ENCODE measurements around the gene RUVBL1.
A peak's percentile ranks its signal among the peaks of the same experiment; 100 is the strongest.

The RUVBL1 gene

GRCh38 chr3:128060473-128061381 is 62.9 kb downstream of the RUVBL1 start:
- peak; percentile 85 for ATAC-seq
- no peak for TF ChIP-seq POU6F1 (CRISPR knock-in tag; IDR thresholded peaks at IDR 0.05; ENCODE audit: borderline replicate concordance, low read depth)
- TF ChIP-seq ZNF8 (CRISPR knock-in tag; IDR thresholded peaks at IDR 0.05), result no peak
- TF ChIP-seq, protein P1, sequence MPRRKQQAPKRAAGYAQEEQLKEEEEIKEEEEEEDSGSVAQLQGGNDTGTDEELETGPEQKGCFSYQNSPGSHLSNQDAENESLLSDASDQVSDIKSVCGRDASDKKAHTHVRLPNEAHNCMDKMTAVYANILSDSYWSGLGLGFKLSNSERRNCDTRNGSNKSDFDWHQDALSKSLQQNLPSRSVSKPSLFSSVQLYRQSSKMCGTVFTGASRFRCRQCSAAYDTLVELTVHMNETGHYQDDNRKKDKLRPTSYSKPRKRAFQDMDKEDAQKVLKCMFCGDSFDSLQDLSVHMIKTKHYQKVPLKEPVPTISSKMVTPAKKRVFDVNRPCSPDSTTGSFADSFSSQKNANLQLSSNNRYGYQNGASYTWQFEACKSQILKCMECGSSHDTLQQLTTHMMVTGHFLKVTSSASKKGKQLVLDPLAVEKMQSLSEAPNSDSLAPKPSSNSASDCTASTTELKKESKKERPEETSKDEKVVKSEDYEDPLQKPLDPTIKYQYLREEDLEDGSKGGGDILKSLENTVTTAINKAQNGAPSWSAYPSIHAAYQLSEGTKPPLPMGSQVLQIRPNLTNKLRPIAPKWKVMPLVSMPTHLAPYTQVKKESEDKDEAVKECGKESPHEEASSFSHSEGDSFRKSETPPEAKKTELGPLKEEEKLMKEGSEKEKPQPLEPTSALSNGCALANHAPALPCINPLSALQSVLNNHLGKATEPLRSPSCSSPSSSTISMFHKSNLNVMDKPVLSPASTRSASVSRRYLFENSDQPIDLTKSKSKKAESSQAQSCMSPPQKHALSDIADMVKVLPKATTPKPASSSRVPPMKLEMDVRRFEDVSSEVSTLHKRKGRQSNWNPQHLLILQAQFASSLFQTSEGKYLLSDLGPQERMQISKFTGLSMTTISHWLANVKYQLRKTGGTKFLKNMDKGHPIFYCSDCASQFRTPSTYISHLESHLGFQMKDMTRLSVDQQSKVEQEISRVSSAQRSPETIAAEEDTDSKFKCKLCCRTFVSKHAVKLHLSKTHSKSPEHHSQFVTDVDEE (CRISPR knock-in tag; IDR thresholded peaks at IDR 0.05), result no peak
- no peak for TF ChIP-seq ZFP30 (CRISPR knock-in tag; IDR thresholded peaks at IDR 0.05)

- TF ChIP-seq TCF4 (CRISPR knock-in tag; IDR thresholded peaks at IDR 0.05; ENCODE audit: borderline replicate concordance) (peak; percentile 55; the same call in 1 of the 2 replicates), PPARA (CRISPR knock-in tag; IDR thresholded peaks at IDR 0.05; ENCODE audit: borderline replicate concordance) (no peak)
- no peak for ATAC-seq
Measured at GRCh38 chr3:128056258-128056657, 67.4 kb downstream of the RUVBL1 start.

GRCh38 chr3:128054367-128054766 is 69.2 kb downstream of the RUVBL1 start:
- TF ChIP-seq ZNF565 (CRISPR knock-in tag; conservative IDR thresholded peaks at IDR 0.05; ENCODE audit: low read depth) (no peak), ARNTL (CRISPR knock-in tag; IDR thresholded peaks at IDR 0.05; ENCODE audit: borderline replicate concordance, low read depth) (no peak), POU6F1 (CRISPR knock-in tag; IDR thresholded peaks at IDR 0.05; ENCODE audit: borderline replicate concordance, low read depth) (no peak), CREB5 (CRISPR knock-in tag; IDR thresholded peaks at IDR 0.05; ENCODE audit: low read depth) (no peak), GLIS3 (CRISPR knock-in tag; IDR thresholded peaks at IDR 0.05) (no peak)
- peak; percentile 12; the same call in 1 of the 3 replicates for ATAC-seq

GRCh38 chr3:128053614-128054013 is 70.0 kb downstream of the RUVBL1 start:
- no peak for ATAC-seq
- TF ChIP-seq SNAI2 (CRISPR knock-in tag; IDR thresholded peaks at IDR 0.05) (no peak), CSDC2 (CRISPR knock-in tag; IDR thresholded peaks at IDR 0.05) (no peak), CSRNP3 (CRISPR knock-in tag; IDR thresholded peaks at IDR 0.05) (no peak), GLIS3 (CRISPR knock-in tag; IDR thresholded peaks at IDR 0.05) (no peak), TOX (CRISPR knock-in tag; IDR thresholded peaks at IDR 0.05; ENCODE audit: borderline replicate concordance) (no peak), ISL1 (CRISPR knock-in tag; IDR thresholded peaks at IDR 0.05) (no peak), ARNTL (CRISPR knock-in tag; IDR thresholded peaks at IDR 0.05; ENCODE audit: borderline replicate concordance, low read depth) (no peak), CREB5 (CRISPR knock-in tag; IDR thresholded peaks at IDR 0.05; ENCODE audit: low read depth) (no peak), ZC3H10 (CRISPR knock-in tag; IDR thresholded peaks at IDR 0.05) (no peak), RARB (CRISPR knock-in tag; IDR thresholded peaks at IDR 0.05) (no peak), OSR1 (CRISPR knock-in tag; IDR thresholded peaks at IDR 0.05) (no peak), TCF4 (CRISPR knock-in tag; IDR thresholded peaks at IDR 0.05; ENCODE audit: borderline replicate concordance) (no peak), ZNF565 (CRISPR knock-in tag; conservative IDR thresholded peaks at IDR 0.05; ENCODE audit: low read depth) (no peak)
- TF ChIP-seq, protein P1 (CRISPR knock-in tag; IDR thresholded peaks at IDR 0.05), result no peak

Measured in SK-N-SH treated with all-trans-retinoic acid at 6 μM for 48 hours (cell line).